Neuron (in vitro differentiated cells): ENCODE data around the gene DTX2.
"Not testable (repeated sequence)": the region's sequence is repeated elsewhere in the genome, so short reads cannot be mapped to it uniquely, and the experiment has no call there.

Experiments
- H2AFZ ChIP-seq: one replicate; pipeline ENCODE4 v1.6.1; 2013; ENCODE audit warnings: low read depth, mild to moderate bottlenecking, inconsistent platforms, low read length, moderate library complexity
- H3K27me3 ChIP-seq: one replicate; pipeline ENCODE4 v1.6.1; 2013; ENCODE audit warnings: low read length; ENCODE audit not compliant: insufficient read depth
- H3K36me3 ChIP-seq: one replicate; pipeline ENCODE4 v1.6.1; 2013; ENCODE audit warnings: low read length; ENCODE audit not compliant: insufficient read depth
- H3K4me1 ChIP-seq: one replicate; pipeline ENCODE4 v1.6.1; 2013; ENCODE audit warnings: low read length; ENCODE audit not compliant: insufficient read depth
- H3K4me3 ChIP-seq: 2 replicates; pipeline ENCODE4 v1.5.1; 2013; ENCODE audit warnings: mild to moderate bottlenecking, low read length, moderate library complexity
- H3K9me3 ChIP-seq: one replicate; pipeline ENCODE4 v1.6.1; 2013; ENCODE audit warnings: low read length

DTX2 gene

GRCh38 chr7:76485822-76486610, 24.5 kb downstream of the DTX2 start:
- not testable (repeated sequence) for H3K36me3 ChIP-seq, H3K4me1 ChIP-seq, H2AFZ ChIP-seq, H3K9me3 ChIP-seq, H3K27me3 ChIP-seq, H3K4me3 ChIP-seq

- H2AFZ ChIP-seq, H3K36me3 ChIP-seq, H3K4me3 ChIP-seq, H3K9me3 ChIP-seq, H3K27me3 ChIP-seq, H3K4me1 ChIP-seq: not testable (repeated sequence)
Observed at GRCh38 chr7:76486618-76487017, 25.1 kb downstream of the DTX2 start.

GRCh38 chr7:76487969-76488368, 26.5 kb downstream of the DTX2 start:
- H3K4me3 ChIP-seq, H3K9me3 ChIP-seq, H2AFZ ChIP-seq, H3K27me3 ChIP-seq, H3K4me1 ChIP-seq, H3K36me3 ChIP-seq: not testable (repeated sequence)

DNA sequence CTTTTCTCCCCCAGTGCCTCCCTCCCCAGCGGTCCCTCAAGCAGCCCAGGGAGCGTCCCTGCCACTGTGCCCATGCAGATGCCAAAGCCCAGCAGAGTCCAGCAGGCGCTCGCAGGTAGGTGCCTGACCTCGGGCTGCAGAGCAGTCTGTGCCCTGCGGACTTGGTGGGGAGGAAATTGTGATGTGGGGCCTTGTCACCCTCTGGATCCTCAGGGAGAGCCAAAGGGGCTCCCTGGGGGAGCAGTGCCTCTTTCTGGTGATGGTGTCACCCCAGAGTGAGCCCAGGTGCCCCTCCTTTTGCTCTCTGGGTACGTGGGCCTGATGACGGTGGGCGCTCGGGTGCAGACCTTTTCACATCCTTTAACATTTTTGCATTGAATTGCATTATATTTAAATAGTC, 30.6 kb downstream of the DTX2 start:
- not testable (repeated sequence) for H3K36me3 ChIP-seq, H3K4me3 ChIP-seq, H3K27me3 ChIP-seq, H3K9me3 ChIP-seq, H3K4me1 ChIP-seq, H2AFZ ChIP-seq

- not testable (repeated sequence) for H3K36me3 ChIP-seq, H2AFZ ChIP-seq
Observed at GRCh38 chr7:76495717-76496116, 34.2 kb downstream of the DTX2 start.

GRCh38 chr7:76497918-76498582, 36.5 kb downstream of the DTX2 start:
- not testable (repeated sequence) for H3K36me3 ChIP-seq, H3K27me3 ChIP-seq, H3K9me3 ChIP-seq

More at GRCh38 chr7:76495717-76496116, 34.2 kb downstream of the DTX2 start:
- not testable (repeated sequence) for H3K9me3 ChIP-seq, H3K4me3 ChIP-seq, H3K4me1 ChIP-seq, H3K27me3 ChIP-seq

DNA sequence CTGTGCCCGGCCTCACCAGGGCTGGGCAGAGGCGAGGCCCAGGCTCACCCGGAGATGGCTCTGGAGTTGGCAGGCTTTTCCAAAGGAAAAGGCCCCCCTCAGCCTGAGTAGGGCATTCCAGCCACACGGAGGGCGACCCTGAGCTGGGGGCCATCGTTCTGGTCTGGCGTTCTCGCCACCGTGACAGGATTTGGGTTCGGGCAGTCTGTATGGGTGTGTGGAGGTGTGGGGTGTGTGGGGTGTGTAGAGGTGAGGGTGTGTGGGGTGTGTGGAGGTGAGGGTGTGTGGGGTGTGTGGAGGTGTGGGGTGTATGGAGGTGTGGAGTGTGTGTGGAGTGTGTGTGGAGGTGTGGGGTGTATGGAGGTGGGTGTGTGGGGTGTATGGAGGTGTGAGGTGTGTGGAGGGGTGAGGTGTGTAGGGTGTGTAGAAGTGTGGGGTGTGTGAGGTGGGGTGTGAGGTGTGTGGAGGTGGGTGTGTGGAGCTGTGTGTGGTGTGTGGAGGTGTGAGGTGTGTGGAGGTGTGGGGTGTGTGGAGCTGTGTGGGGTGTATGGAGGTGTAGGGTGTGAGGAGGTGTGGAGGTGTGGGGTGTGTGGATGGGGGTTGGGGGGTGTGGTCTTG, 37.2 kb downstream of the DTX2 start:
- not testable (repeated sequence) for H3K4me1 ChIP-seq, H2AFZ ChIP-seq, H3K36me3 ChIP-seq, H3K9me3 ChIP-seq, H3K27me3 ChIP-seq, H3K4me3 ChIP-seq

More at GRCh38 chr7:76497918-76498582, 36.5 kb downstream of the DTX2 start:
- H3K4me1 ChIP-seq, H3K4me3 ChIP-seq, H2AFZ ChIP-seq: not testable (repeated sequence)

DNA sequence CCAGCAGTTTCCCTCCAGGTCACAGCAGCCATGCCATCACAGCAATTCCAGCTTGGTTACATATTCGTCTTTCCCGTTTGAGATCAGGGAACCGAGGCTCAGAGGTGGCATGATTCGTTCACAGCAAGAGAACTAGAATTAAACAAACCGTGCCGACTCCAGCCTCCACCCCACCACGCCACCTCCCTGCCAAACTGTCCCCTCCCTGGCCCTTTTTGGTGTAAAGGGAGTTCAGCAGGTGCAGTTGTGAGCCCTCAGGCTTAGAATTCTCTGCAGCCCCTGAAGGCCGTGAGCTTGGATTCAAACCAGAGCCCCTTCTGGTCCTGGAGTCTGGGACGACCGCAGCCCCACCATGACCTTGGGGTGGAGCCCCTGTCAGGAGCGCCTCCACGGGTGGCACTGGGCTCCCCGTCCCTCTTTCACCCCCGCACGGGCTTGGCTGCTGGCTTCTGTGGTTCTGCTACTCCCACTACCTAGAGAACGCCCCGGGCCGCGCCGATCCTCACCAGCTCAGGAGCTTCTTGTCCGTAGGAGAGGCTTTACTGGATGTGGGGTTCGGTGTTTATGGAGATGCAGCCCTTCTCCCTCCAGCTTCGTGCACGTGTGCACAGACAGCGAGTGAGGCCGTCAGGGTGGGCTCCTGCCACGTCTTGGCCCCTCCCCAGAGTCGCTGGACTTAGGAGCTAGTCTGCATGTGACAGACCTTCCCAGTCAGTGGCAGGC, 37.9 kb downstream of the DTX2 start:
- H3K36me3 ChIP-seq, H3K4me3 ChIP-seq, H3K4me1 ChIP-seq, H3K9me3 ChIP-seq, H2AFZ ChIP-seq, H3K27me3 ChIP-seq: not testable (repeated sequence)

- H3K9me3 ChIP-seq, H3K36me3 ChIP-seq, H3K4me1 ChIP-seq, H3K4me3 ChIP-seq, H3K27me3 ChIP-seq, H2AFZ ChIP-seq: not testable (repeated sequence)
Observed at GRCh38 chr7:76499924-76500241, 38.4 kb downstream of the DTX2 start.

- H3K36me3 ChIP-seq, H3K27me3 ChIP-seq, H3K4me1 ChIP-seq, H3K9me3 ChIP-seq, H3K4me3 ChIP-seq, H2AFZ ChIP-seq: not testable (repeated sequence)
Observed at GRCh38 chr7:76502224-76502623, 40.7 kb downstream of the DTX2 start.

GRCh38 chr7:76502836-76503235, 41.3 kb downstream of the DTX2 start:
- H3K36me3 ChIP-seq, H3K9me3 ChIP-seq, H3K4me1 ChIP-seq, H3K4me3 ChIP-seq, H2AFZ ChIP-seq, H3K27me3 ChIP-seq: not testable (repeated sequence)

- not testable (repeated sequence) for H3K4me3 ChIP-seq, H3K27me3 ChIP-seq, H3K9me3 ChIP-seq, H3K36me3 ChIP-seq, H2AFZ ChIP-seq, H3K4me1 ChIP-seq
Observed at GRCh38 chr7:76503244-76503643, 41.7 kb downstream of the DTX2 start.

DNA sequence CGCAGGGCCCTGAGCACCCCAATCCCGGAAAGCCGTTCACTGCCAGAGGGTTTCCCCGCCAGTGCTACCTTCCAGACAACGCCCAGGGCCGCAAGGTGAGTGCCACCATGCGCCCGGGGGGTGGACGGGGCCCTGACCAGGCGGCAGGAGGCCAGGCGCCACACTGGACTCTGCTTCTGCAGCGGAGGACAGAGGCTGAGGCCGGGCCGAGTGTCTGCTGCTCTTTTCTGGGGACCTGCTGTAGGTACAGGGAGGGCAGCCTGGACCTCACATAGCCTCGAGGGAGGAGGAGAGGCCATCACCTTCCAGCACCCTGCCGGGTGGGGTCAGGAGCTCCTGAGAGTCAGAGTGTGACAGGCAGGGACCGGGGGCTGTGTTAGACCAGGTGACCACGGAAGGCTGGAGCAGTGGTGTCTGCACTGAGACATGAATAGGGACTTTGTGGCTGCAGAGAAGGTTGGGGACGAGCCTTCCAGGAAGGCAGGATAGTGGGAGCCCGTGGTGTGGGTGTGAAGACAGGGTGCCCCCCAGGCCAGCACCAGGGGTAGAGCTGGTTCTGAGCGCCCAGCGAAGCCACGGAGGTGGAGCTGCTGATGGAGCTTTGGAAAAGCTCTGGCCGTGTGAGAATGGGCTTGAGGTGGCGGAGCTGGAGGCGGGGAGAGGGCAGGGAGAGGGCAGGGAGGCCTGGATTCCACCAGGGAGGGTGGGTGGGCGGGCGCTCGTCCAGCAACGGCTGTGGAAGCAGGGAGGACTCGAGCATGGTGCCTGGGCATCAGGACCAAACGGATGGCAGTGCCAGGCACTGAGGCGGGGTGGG, 43.0 kb downstream of the DTX2 start:
- not testable (repeated sequence) for H3K9me3 ChIP-seq, H3K4me3 ChIP-seq, H3K36me3 ChIP-seq, H3K27me3 ChIP-seq, H3K4me1 ChIP-seq, H2AFZ ChIP-seq
